ENCODE data around the gene POLG2. TPM values are rescaled to one million over a fixed set of nuclear protein-coding genes. Genes with fewer than 3 reads are reported as not detected.

POLG2 gene
- total and polyA plus RNA-seq, 4 donors, result 10.0 to 20.6 (median 16.0) TPM

GRCh38 chr17:64533784-64534183, 36.9 kb upstream of the POLG2 start:
- Histone ChIP-seq H3K27me3 (ENCODE audit: control insufficient read depth in 1 of 2, insufficient read depth in 2 of 2, low read length in 1 of 2) (no peaks in the 10 kb centered on the region), H3K9me3 (ENCODE audit: control insufficient read depth, low read length) (no peaks in the 10 kb centered on the region), H3K4me3 (ENCODE audit: low read length in 2 of 2) (no peak overlapping the region), H3K4me1 (ENCODE audit: control insufficient read depth in 1 of 2, insufficient read depth in 2 of 2, low read length in 2 of 2) (no peaks in the 10 kb centered on the region), H3K27ac (ENCODE audit: low read depth in 1 of 2, low read length in 2 of 2) (no peak overlapping the region), H3K36me3 (ENCODE audit: control insufficient read depth in 1 of 2, insufficient read depth in 2 of 2, low read length in 1 of 2) (peaks cover 13 to 23% of the 10 kb centered on the region in 2 donors)
- intact Hi-C loops (cut with DNase I), result no loop called here
- ATAC-seq (ENCODE audit: low FRiP score) (no peak), DNase-seq (no peak)
- WGBS, 2 donors, result 77 to 82% methylated on average over 2 of the region's 2 CpGs

DNA sequence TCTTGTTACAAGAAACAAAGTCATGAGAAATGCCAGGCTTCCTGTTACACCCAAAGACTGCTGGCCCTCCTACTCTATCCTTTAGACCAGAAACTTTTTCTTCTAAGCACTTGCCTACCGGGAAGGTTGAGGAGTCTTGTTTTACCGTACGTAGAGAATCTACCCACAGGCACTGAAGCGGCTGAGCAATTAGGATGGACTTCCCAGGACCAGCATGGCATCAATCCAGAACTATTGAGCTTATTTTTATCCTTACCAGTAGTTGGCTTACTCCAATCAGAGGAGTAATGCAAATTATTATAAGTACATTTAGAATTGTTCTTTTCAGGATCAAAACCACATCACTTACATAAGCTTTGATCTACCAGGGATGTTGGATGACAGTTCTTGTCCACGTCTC, 35.6 kb upstream of the POLG2 start:
- Histone ChIP-seq H3K27me3 (ENCODE audit: control insufficient read depth in 1 of 2, insufficient read depth in 2 of 2, low read length in 1 of 2) (no peaks in the 10 kb centered on the region), H3K9me3 (ENCODE audit: control insufficient read depth, low read length) (no peaks in the 10 kb centered on the region), H3K36me3 (ENCODE audit: control insufficient read depth in 1 of 2, insufficient read depth in 2 of 2, low read length in 1 of 2) (peaks cover 13 to 19% of the 10 kb centered on the region in 2 donors), H3K27ac (ENCODE audit: low read depth in 1 of 2, low read length in 2 of 2) (peak overlapping the region in 1 of 2 donors; percentile 48), H3K4me1 (ENCODE audit: control insufficient read depth in 1 of 2, insufficient read depth in 2 of 2, low read length in 2 of 2) (no peaks in the 10 kb centered on the region), H3K4me3 (ENCODE audit: low read length in 2 of 2) (no peak overlapping the region)
- WGBS, 2 donors, result 76 to 80% methylated on average over 5 of the region's 5 CpGs
- ATAC-seq (ENCODE audit: low FRiP score) (no peak), DNase-seq (no peak)
- intact Hi-C loops (cut with DNase I), result no loop called here

- H3K27ac ChIP-seq (ENCODE audit: low read depth in 1 of 2, low read length in 2 of 2), result peak overlapping the region in 1 of 2 donors; percentile 48
- 31 to 39% methylated on average over 5 of the region's 5 CpGs for WGBS, 2 donors
- no peaks in the 10 kb centered on the region for H3K9me3 ChIP-seq (ENCODE audit: control insufficient read depth, low read length)
- no peaks in the 10 kb centered on the region for H3K27me3 ChIP-seq (ENCODE audit: control insufficient read depth in 1 of 2, insufficient read depth in 2 of 2, low read length in 1 of 2)
- H3K4me3 ChIP-seq (ENCODE audit: low read length in 2 of 2), result no peak overlapping the region
- DNase-seq (no peak), ATAC-seq (ENCODE audit: low FRiP score) (no peak)
- intact Hi-C loops (cut with DNase I), result no loop called here
- no peaks in the 10 kb centered on the region for H3K4me1 ChIP-seq (ENCODE audit: control insufficient read depth in 1 of 2, insufficient read depth in 2 of 2, low read length in 2 of 2)
- H3K36me3 ChIP-seq (ENCODE audit: control insufficient read depth in 1 of 2, insufficient read depth in 2 of 2, low read length in 1 of 2), result peaks cover 13 to 18% of the 10 kb centered on the region in 2 donors
Observed at GRCh38 chr17:64531955-64532371, 35.1 kb upstream of the POLG2 start.

DNA sequence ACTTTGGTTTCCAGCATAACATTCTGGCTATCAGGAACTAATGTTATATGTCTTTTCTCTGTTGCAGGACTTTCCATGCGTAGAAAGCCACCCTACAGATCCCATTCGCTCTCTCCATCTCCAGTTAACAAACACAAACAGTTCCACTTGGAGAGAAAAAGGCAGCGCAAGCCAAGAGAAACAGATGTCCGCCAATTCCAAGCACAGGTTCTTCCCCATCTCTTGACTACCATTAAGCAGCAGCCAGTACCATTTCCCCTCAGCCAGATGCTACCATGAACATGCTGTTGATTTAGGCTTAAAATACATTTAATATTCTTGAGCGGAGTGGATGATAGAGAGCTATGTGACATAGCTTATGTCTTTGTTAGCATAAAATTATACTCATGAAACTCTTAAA, 32.4 kb upstream of the POLG2 start:
- peaks cover 13% of the 10 kb centered on the region in 2 donors for H3K36me3 ChIP-seq (ENCODE audit: control insufficient read depth in 1 of 2, insufficient read depth in 2 of 2, low read length in 1 of 2)

DNA sequence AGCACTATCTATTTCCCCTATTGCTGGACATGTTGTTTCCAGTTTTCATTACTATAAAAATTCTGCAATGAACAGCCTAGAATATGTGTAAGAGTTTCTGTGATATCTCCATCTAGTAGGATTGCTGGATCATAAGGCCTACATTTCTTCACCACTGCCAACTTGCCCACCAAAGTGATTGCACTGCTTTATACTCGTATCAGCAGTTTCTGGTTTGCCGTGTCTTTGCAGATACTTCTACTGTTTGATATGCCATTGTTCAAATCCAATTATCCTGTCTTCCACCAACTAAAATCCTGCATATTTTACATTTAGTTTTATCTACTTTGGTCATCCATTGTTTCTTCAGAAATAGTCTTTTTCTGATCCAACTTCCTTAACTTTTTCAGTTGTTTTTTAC, 31.1 kb upstream of the POLG2 start:
- DNase-seq, result no peak
- peaks cover 11 to 13% of the 10 kb centered on the region in 2 donors for H3K36me3 ChIP-seq (ENCODE audit: control insufficient read depth in 1 of 2, insufficient read depth in 2 of 2, low read length in 1 of 2)
- H3K27ac ChIP-seq (ENCODE audit: low read depth in 1 of 2, low read length in 2 of 2), result no peak overlapping the region
- H3K27me3 ChIP-seq (ENCODE audit: control insufficient read depth in 1 of 2, insufficient read depth in 2 of 2, low read length in 1 of 2), result no peaks in the 10 kb centered on the region
- ATAC-seq (ENCODE audit: low FRiP score), result no peak
- 83 to 94% methylated on average over 2 of the region's 2 CpGs for WGBS, 2 donors
- H3K4me1 ChIP-seq (ENCODE audit: control insufficient read depth in 1 of 2, insufficient read depth in 2 of 2, low read length in 2 of 2), result no peaks in the 10 kb centered on the region
- intact Hi-C loops (cut with DNase I), result no loop called here
- H3K9me3 ChIP-seq (ENCODE audit: control insufficient read depth, low read length), result no peaks in the 10 kb centered on the region
- no peak overlapping the region for H3K4me3 ChIP-seq (ENCODE audit: low read length in 2 of 2)

More for the DNA sequence above, 32.4 kb upstream of the POLG2 start:
- WGBS, 2 donors, result 54 to 61% methylated on average over 5 of the region's 5 CpGs
- no peaks in the 10 kb centered on the region for H3K9me3 ChIP-seq (ENCODE audit: control insufficient read depth, low read length)
- no peaks in the 10 kb centered on the region for H3K4me1 ChIP-seq (ENCODE audit: control insufficient read depth in 1 of 2, insufficient read depth in 2 of 2, low read length in 2 of 2)
- no peak overlapping the region for H3K27ac ChIP-seq (ENCODE audit: low read depth in 1 of 2, low read length in 2 of 2)
- no peak for ATAC-seq (ENCODE audit: low FRiP score)
- DNase-seq, result no peak
- intact Hi-C loops (cut with DNase I), result no loop called here
- H3K4me3 ChIP-seq (ENCODE audit: low read length in 2 of 2), result no peak overlapping the region
- no peaks in the 10 kb centered on the region for H3K27me3 ChIP-seq (ENCODE audit: control insufficient read depth in 1 of 2, insufficient read depth in 2 of 2, low read length in 1 of 2)

DNA sequence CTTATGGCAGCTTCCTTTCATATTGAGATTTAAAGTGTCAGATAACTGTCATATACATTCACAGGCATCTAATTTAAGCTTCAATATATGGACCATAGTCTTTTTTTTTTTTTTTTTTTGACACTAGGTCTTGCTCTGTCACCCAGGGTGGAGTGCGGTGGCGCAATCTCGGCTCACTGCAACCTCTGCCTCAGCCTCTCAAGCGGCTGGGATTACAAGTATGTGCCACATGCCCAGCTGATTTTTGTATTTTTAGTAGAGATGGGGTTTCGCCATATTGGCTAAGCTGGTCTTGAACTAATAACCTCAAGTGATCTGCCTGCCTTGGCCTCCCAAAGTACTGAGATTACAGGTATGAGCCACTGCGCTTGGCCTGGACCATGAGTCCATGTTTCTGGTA, 23.5 kb upstream of the POLG2 start:
- H3K4me1 ChIP-seq (ENCODE audit: control insufficient read depth in 1 of 2, insufficient read depth in 2 of 2, low read length in 2 of 2), result no peaks in the 10 kb centered on the region
- DNase-seq (no peak), ATAC-seq (ENCODE audit: low FRiP score) (no peak)
- no peak overlapping the region for H3K27ac ChIP-seq (ENCODE audit: low read depth in 1 of 2, low read length in 2 of 2)
- intact Hi-C loops (cut with DNase I), result no loop called here
- peaks cover 4 to 7% of the 10 kb centered on the region in 2 donors for H3K36me3 ChIP-seq (ENCODE audit: control insufficient read depth in 1 of 2, insufficient read depth in 2 of 2, low read length in 1 of 2)
- WGBS, 2 donors, result 96 to 97% methylated on average over 6 of the region's 6 CpGs
- no peaks in the 10 kb centered on the region for H3K9me3 ChIP-seq (ENCODE audit: control insufficient read depth, low read length)
- H3K4me3 ChIP-seq (ENCODE audit: low read length in 2 of 2), result no peak overlapping the region
- no peaks in the 10 kb centered on the region for H3K27me3 ChIP-seq (ENCODE audit: control insufficient read depth in 1 of 2, insufficient read depth in 2 of 2, low read length in 1 of 2)

DNA sequence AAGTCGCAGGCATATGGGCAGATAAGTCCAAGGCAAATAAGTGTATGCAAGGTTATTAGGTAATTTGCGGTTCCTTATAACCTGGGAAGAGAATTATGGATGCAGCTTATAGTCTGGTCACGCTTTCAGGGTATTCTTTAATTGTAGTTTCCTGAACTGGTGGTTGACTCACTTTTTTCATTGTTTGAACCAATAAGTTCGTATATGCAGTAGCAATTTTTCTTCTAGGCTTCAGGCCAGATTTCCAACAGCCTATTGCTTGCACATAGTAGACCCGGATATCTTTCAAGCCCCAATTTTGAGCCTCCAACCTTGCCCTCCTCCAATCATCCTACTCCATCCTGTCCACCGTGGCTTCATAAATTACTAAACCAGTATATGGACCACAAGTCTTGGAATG, 22.7 kb upstream of the POLG2 start:
- intact Hi-C loops (cut with DNase I), result loop anchor here in 1 of 2 donors (10.0 kb wide), 1 partner anchor 135 kb away; no protein-coding TSS in a partner anchor
- 89% methylated on average over 6 of the region's 6 CpGs for WGBS, 2 donors

DNA sequence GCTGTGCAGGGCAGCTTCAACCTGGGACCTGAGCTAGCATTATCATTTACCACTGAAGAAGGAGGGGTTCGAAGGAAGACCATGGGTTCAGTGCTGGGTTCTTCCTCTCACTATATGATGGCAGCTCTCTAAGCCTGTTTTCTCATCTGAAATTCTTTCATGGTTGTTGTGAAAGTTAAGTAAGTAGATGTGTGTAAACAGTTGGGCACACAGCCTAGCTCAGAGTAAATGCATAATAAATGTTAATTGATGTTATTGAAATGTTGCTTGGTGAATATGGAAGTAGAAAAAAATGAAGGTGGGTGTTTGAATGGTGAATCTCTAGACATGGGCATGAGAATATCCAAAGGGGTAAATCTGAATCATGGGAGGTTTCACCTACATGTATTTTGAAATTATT, 19.0 kb upstream of the POLG2 start:
- Histone ChIP-seq H3K27me3 (ENCODE audit: control insufficient read depth in 1 of 2, insufficient read depth in 2 of 2, low read length in 1 of 2) (no peaks in the 10 kb centered on the region), H3K9me3 (ENCODE audit: control insufficient read depth, low read length) (no peaks in the 10 kb centered on the region), H3K4me3 (ENCODE audit: low read length in 2 of 2) (no peak overlapping the region), H3K4me1 (ENCODE audit: control insufficient read depth in 1 of 2, insufficient read depth in 2 of 2, low read length in 2 of 2) (no peaks in the 10 kb centered on the region), H3K27ac (ENCODE audit: low read depth in 1 of 2, low read length in 2 of 2) (no peak overlapping the region), H3K36me3 (ENCODE audit: control insufficient read depth in 1 of 2, insufficient read depth in 2 of 2, low read length in 1 of 2) (peaks cover 4 to 13% of the 10 kb centered on the region in 2 donors)
- WGBS, 2 donors, result 91 to 95% methylated on average over 1 of the region's 1 CpG
- intact Hi-C loops (cut with DNase I), result loop anchor here in 1 of 2 donors (10.0 kb wide), 1 partner anchor 139 kb away; no protein-coding TSS in a partner anchor
- no peak for ATAC-seq (ENCODE audit: low FRiP score)
- no peak for DNase-seq

More for the DNA sequence above, 22.7 kb upstream of the POLG2 start:
- Histone ChIP-seq H3K36me3 (ENCODE audit: control insufficient read depth in 1 of 2, insufficient read depth in 2 of 2, low read length in 1 of 2) (peaks cover 4 to 8% of the 10 kb centered on the region in 2 donors), H3K27ac (ENCODE audit: low read depth in 1 of 2, low read length in 2 of 2) (no peak overlapping the region), H3K4me1 (ENCODE audit: control insufficient read depth in 1 of 2, insufficient read depth in 2 of 2, low read length in 2 of 2) (no peaks in the 10 kb centered on the region), H3K9me3 (ENCODE audit: control insufficient read depth, low read length) (no peaks in the 10 kb centered on the region), H3K27me3 (ENCODE audit: control insufficient read depth in 1 of 2, insufficient read depth in 2 of 2, low read length in 1 of 2) (no peaks in the 10 kb centered on the region), H3K4me3 (ENCODE audit: low read length in 2 of 2) (no peak overlapping the region)
- ATAC-seq (ENCODE audit: low FRiP score), result no peak
- DNase-seq, result no peak

DNA sequence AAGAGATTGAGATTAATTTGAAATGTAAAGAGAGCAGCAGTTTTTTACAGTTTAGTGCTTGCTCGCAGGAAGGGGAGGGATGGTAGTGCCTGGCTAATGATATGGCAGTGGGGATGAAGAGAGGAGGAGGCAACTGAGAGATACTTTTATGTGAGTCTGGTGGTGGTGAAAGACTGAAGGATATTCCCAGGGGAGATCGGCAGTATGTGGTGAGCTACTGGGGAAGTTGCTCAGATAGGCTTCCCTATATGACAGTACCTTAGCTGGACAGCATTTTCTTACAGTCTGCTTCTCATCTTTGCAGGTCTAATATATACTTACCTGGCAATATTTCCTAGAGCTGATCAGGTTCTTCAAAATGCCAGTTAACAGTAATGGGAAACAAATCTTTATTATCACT, 18.6 kb upstream of the POLG2 start:
- Histone ChIP-seq H3K27me3 (ENCODE audit: control insufficient read depth in 1 of 2, insufficient read depth in 2 of 2, low read length in 1 of 2) (no peaks in the 10 kb centered on the region), H3K9me3 (ENCODE audit: control insufficient read depth, low read length) (no peaks in the 10 kb centered on the region), H3K4me1 (ENCODE audit: control insufficient read depth in 1 of 2, insufficient read depth in 2 of 2, low read length in 2 of 2) (no peaks in the 10 kb centered on the region), H3K36me3 (ENCODE audit: control insufficient read depth in 1 of 2, insufficient read depth in 2 of 2, low read length in 1 of 2) (peaks cover 4 to 13% of the 10 kb centered on the region in 2 donors), H3K4me3 (ENCODE audit: low read length in 2 of 2) (no peak overlapping the region), H3K27ac (ENCODE audit: low read depth in 1 of 2, low read length in 2 of 2) (no peak overlapping the region)
- intact Hi-C loops (cut with DNase I), result loop anchor here in 1 of 2 donors (10.0 kb wide), 1 partner anchor 139 kb away; no protein-coding TSS in a partner anchor
- DNase-seq (no peak), ATAC-seq (ENCODE audit: low FRiP score) (no peak)
- 60 to 72% methylated on average over 2 of the region's 2 CpGs for WGBS, 2 donors

All from aorta (tissue), 5 donors.